ENCODE data around the gene TBXAS1.

TBXAS1 gene

DNA sequence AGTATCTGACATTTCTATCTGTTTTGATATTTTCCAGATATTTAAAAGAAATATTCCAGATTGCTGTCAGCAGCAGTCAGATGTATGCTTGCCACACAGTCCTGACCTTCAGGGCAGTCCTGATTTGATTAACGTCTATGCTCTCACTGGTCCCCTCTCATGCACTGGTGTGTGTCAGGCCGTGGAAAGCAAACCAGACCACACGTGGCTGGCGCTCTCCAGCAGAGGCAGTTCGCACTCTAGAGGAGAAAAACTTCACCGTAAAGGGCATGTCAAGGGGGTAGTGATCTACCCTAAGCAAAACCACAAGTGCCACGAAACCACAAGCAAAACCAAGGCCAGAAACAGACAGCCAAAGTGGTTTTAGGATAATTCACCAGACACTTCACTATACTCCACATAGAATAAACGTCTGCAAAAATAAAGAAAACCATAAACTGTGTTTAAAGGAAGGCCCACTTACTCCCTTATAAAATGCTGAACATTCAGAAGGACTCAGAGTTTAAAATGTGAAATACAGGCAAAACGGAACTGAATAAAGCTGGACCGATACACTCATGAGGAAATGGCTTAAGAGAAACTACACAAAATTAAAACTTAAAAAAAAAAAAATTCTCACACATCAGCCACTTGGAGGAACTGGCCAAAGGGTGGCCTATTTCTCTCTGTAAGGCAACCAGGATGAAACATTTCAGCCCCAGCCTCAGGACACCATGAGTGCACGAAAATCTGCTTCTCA lies 207.3 kb downstream of the TBXAS1 start:
- in situ Hi-C loops (cut with MboI; ENCODE audit: low sequenced_read_pairs) = no loop called here

DNA sequence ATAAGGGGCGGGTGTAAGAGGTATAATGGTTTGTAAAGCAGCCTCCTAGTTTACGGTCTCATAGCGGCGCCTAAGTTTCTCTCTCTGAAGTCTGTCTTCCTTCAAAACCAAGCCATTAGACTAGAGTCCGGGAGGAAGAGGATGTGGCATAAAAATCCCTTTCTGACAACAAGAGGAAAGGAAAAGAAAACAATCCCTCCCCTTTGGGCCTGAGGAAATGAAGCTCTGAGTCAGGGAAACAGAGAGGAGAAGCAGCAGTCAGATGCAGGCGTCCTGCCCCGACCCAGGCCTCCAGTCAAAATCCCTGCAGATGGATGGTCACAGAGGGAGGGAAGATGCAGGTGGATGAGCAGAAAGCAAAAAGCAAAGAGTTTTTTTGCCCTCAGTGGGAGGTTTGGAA lies 210.0 kb downstream of the TBXAS1 start:
- in situ Hi-C loops (cut with MboI; ENCODE audit: low sequenced_read_pairs) = no loop called here

DNA sequence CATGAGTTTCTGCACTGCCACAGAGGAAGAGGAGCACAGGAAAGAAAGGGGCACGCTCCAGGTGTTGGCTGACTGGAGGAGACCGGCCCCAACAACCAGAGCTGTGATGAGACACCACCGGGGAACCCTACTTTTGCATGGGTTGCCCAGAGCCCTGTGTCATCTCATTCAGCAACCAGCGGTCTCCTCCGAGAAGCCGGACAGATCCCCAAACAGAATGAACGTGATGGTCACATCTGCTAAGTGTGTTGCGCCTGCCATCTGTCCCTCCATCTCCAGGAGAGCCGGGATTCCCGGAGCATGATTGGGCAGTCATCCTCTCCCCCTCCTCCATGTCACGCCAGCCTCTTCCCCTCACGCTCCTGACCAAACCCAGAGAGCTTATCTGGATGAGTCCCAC lies 210.8 kb downstream of the TBXAS1 start:
- in situ Hi-C loops (cut with MboI; ENCODE audit: low sequenced_read_pairs) = no loop called here

DNA sequence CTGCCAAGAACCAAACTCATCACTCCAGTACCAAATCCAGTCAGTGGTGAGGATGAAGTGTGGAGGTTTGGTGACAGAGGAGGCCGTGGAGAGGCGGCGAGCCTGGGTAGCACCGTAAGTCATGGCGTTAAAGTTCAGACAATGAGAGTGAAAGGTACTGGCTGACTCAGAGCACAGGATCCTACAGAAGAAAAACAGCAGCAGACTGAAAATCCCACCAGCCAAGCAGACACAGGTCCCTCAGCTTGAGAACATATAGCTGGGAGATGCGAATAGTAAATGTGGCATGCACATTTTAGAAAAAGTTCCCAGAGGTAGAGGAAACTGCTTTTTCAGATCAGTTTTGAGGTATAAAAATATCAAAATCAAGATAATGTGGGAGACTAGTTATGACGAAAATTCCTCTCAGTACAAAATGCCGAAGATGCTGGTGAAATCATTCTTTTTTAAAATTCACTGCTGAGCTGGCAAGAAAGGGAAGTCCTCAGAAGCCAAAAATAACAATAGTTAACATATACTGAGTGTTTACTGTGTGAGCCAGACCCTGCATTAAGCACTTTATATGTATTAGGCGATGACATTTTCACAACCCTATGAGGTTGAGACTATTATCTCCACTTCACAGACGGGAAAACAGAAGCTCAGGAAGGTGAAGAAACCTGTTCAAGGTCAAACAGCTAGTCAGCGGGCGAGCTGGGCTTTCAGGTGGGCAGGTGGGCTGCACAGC lies 212.8 kb downstream of the TBXAS1 start:
- in situ Hi-C loops (cut with MboI; ENCODE audit: low sequenced_read_pairs) = no loop called here

DNA sequence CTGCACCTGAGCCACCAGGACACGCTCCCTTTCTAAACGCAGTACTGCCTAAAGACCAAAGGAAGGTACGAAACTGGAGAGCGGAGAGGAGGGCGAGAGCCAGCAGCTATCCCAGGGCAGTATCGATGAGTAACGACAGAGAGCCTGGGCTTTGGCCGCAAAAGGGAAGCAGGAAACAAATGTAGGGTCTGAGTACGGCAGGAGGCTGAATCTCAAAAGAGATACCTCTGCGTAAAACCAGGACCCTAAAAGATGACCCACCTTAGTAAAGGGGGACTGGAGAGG lies 213.3 kb downstream of the TBXAS1 start:
- in situ Hi-C loops (cut with MboI; ENCODE audit: low sequenced_read_pairs) = no loop called here

DNA sequence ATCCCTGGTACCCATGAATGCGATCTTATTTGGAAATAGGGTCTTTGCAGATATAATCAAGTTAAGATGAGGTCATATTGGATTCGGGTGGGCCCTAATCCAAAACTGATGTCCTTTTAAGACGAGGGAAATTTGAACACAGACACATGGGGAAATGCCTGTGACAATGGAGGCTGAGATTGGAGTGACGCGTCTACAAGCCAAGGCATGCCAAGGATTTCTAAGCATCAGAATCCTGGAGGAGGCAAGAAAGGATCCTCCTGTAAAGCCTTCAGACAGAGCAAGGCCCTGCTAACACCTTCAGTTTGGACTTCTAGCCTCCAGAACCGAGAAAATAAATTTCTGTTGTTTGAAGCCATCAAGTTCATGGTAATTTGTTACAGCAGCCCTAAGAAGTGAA lies 215.2 kb downstream of the TBXAS1 start:
- in situ Hi-C loops (cut with MboI; ENCODE audit: low sequenced_read_pairs) = no loop called here

DNA sequence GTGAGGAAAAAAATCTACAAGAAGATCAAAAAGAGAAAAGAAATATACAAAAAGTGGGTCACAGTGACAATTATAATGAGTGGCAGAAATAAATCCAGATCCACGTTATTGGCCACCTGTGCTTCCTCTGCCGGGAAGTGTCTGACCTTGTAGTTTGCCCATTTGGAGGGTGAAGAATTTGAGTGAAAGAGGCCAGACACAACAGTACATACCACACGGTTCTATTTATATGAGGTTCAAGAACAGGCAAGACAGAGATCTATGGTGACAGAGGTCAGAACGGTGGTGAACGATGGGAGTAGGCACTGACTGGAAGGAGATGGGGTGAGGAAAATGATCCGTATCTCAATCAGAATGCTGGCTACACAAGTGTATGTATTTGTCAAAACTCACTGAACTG lies 216.6 kb downstream of the TBXAS1 start:
- in situ Hi-C loops (cut with MboI; ENCODE audit: low sequenced_read_pairs) = no loop called here

DNA sequence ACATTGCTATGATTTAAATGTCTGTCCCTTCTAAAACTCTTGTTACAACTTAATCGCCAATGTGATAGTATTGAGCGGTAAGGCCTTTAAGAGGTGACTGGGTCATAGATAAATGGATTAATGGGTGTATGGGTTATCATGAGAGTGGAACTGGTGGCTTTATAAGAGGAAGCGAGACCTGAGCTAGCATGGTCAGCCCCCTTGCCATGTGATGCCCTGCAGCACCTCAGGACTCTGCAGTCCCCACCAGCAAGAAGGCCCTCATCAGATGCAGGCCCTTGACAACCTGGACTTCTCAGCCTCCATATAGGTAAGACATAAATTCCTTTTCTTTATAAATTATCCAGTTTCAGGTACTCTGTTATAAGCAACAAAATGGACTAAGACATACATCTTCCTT lies 218.1 kb downstream of the TBXAS1 start:
- in situ Hi-C loops (cut with MboI; ENCODE audit: low sequenced_read_pairs) = no loop called here

DNA sequence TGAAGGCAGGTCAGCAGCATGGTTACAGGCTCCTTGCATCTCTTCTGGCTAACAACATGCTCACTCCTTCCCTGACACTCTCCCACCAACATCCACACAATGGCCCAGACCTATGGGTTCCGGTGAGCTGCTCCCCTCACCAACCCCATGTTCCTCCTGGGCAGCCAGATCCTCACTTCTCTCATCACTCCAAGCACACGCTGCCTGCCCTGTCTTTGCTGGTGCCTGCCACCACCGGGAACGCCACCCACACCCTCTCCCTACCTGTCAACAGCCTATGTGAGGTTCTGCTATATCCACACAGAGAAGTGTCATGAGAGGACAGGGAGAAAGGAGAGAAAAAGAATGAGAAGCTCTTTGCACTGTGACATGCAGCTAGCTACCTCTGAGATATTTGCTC lies 219.1 kb downstream of the TBXAS1 start:
- in situ Hi-C loops (cut with MboI; ENCODE audit: low sequenced_read_pairs) = no loop called here

DNA sequence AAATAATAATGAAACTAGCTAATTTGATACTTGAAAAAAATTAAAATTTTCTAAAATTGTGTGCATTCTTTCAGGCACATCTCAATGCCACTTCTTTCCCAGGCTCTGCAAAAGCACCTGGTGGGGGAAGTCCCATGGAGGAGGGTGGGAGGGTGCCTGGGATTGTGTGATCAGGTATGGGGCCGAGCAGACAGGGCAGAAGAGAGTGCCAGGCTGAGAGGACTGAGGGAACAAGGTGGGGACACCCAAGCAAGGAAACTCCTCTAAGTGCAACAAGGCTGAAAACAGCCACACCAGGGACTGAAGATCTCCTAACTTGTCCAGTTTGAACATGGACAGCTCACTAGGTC lies 219.9 kb downstream of the TBXAS1 start:
- in situ Hi-C loops (cut with MboI; ENCODE audit: low sequenced_read_pairs) = no loop called here

DNA sequence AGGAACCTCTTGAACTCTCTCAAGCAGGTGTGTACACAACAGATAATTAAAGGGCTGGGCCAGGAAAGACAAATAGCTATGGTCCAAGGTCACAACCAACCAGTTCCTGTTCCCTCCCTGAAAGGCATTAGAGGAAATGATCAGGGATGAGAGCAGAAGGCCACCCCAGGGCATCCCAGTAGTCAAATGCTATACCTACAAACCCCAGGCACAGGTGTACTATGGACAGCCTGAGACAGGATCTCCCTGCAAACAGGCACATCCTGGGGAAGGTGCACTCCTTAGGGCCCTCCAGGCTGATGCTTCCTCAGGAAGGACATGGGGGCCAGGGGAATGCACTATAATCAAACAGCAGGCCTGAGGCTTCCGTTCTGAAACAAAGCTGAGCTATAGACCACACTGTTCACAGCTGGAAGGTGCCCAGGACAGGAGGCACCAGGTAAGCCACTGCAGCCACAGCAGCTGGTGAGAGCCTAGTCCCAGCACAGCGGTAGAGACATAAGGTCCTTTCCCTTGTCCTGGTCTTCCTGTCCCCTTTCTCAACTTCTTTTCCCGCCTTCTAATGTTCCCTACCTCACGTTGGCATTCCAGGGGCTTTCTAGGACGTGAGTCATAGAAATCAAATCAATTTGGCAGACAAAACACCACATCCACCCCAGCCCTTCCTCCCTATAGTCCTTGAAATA lies 220.4 kb downstream of the TBXAS1 start:
- in situ Hi-C loops (cut with MboI; ENCODE audit: low sequenced_read_pairs) = no loop called here

DNA sequence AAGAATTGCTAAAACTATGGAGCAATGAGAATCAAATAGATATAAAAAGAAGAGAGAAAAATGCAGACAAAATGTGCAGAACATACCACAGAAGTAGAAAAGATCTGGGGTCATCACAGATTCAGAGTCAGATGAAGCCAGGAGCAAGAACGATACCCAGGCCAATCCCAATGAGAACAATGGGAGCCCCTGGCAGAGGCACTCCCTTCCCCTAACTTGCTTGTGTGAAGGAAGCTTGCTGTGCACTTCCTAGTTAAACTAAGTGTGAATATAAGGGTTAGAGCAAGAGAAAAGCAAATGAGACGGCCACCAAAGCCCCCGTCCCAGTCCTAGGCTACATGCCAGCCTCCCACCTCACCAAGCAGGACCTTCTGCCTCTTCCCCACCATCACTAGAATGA lies 221.0 kb downstream of the TBXAS1 start:
- in situ Hi-C loops (cut with MboI; ENCODE audit: low sequenced_read_pairs) = no loop called here

DNA sequence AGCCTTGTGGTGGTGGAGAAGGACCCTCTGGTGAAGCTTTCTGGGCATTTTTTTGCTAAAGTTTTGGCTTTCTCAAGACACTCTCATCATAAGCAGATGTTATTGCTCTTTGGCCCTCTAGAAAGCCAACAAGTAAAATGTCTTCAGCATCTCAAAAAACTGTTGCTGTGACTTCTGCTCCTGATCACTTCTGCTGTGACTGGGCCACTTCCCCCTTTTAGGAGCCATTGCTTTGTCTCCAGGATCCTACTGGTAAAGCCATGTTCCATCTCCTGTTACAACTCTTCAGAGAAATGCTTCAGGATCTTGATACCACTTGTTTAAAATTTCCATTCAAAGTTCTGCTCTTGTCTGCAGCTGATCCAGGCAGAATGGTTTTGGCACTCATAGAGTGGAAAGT lies 222.8 kb downstream of the TBXAS1 start:
- in situ Hi-C loops (cut with MboI; ENCODE audit: low sequenced_read_pairs) = no loop called here

DNA sequence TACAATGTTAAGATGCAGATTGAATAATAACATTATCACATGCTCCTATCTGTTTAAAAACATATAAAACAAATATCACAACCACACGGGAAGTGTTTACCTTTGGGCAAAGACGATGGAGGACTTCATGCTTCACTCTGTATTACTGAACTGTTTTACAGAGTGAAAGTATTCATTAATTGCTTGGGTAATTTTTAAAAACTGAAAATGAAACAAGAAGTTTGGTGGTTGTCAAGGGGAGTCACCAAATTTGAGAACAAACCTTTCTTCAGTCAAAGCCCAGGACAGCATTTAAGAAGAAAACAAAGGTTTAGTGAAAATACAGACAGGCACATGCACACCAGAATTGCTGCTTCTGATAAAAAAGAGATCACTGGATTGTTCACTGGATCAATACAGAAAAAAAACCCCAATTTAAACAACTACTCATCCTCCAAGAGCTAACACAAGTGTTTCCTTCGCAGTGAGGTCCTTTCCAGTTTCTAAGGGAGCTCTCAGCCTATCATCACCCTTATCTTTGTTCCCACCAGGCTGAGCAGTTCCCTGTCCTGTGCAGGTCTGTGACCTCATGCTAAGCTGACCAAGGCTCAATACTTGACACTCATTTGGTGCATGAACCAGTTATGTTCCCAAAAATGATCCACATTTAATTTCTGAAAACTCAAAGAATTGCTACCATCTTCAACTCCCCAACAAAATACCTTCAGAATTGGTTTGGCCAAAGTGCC lies 224.9 kb downstream of the TBXAS1 start:
- in situ Hi-C loops (cut with MboI; ENCODE audit: low sequenced_read_pairs) = no loop called here

DNA sequence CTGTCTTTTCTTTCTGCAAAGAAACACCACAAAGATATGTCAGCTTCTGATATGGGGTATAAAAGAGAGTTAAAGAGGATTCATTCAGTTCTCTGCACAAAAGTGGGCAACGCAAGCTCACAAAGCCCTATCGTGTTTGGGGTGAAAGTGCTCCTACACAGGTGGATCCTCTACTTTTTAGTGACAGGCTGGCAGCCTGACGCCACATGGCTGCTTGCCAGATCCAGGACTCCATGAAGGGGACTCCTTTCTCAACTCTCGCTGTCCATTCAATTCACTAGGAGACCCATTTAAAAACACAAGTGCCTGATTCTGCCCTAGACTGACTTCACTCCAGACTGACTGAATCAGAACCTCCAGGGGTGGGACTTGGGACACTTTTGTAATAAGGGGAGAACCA lies 225.7 kb downstream of the TBXAS1 start:
- in situ Hi-C loops (cut with MboI; ENCODE audit: low sequenced_read_pairs) = no loop called here

DNA sequence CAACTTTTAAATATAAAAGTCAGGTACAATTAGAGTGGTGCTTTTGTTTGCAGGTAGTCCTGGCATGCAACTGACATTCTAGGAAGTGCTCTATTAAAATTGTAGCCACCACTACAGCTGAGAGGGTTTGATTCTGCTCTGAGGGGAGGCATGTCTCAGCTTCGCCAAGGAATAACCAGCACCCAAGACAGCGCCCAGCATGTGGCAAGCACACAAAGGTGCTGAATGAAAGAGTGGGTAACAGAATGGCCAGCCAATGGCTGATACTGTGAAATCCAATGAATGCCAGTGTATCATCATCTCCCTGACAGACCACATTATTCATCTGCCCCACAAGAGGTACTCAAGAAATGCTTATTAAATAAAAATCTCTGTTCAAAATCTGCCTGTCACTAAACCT lies 226.8 kb downstream of the TBXAS1 start:
- in situ Hi-C loops (cut with MboI; ENCODE audit: low sequenced_read_pairs) = no loop called here

DNA sequence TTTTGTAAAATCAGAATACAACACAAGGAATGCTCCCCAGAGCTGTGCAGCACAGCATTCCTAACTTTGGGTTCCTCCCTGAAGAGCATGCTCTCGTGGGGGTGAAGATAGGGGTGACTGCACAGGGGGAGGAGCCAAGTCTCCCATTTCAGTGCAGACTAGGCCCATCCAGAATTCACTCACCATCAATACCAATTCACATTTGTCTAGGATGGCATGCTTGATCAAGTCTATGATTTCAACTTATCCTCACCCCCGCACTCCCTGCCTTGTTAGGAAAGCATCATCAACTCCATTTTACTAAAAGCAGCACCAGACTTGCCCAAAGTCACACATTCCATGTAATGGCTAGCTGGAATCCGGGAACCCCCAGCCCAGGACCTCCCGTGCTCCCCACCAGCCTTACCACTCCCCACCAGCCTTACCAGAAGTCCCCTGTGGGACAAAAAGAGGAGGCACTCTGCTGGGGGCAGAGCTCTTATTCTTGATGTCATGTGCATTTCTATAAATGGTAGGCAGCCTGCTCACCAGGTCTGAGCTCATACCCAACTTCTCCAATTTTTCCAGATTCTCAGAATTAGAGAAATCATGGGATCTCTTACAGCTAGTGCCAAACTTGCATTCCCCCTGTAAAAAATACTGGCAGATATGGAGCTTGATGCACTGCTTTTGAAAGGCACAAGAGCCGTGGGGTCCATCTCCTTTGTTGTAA lies 227.5 kb downstream of the TBXAS1 start:
- in situ Hi-C loops (cut with MboI; ENCODE audit: low sequenced_read_pairs) = no loop called here

DNA sequence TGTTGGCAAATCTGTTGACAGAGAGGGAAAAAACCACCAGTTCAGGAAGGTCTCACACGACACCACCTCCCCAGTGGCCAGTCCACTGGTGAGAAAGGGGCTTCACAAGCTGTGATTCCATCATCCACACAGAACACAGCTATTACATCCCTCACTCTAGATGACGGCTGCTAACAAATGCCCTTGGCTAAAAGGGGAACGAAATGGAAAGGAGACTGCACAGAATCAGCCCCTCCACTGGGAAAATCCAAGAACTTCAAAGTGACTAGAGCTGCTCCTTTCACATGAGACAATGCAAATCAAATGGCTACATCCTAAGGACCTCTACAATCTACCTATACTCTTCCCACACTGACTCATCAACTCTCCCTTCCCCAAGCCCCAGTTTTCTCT lies 228.1 kb downstream of the TBXAS1 start:
- in situ Hi-C loops (cut with MboI; ENCODE audit: low sequenced_read_pairs) = no loop called here

DNA sequence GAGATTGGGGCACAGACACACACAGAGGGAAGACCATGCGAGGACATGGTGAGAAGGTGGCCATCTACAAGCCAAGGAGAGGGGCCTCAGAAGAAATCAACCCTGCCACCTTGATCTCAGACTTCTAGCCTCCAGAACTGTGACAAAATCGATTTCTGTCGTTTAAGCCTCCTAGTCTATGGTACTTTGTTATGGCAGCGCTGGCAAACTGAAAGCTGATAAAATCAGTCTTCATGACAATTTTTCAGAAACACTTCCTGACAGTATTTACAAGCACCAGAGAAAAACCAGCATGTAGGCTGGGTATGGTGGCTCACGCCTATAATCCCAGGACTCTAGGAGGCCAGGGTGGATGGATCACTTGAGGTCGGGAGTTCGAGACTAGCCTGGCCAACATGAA lies 229.5 kb downstream of the TBXAS1 start:
- in situ Hi-C loops (cut with MboI; ENCODE audit: low sequenced_read_pairs) = no loop called here

DNA sequence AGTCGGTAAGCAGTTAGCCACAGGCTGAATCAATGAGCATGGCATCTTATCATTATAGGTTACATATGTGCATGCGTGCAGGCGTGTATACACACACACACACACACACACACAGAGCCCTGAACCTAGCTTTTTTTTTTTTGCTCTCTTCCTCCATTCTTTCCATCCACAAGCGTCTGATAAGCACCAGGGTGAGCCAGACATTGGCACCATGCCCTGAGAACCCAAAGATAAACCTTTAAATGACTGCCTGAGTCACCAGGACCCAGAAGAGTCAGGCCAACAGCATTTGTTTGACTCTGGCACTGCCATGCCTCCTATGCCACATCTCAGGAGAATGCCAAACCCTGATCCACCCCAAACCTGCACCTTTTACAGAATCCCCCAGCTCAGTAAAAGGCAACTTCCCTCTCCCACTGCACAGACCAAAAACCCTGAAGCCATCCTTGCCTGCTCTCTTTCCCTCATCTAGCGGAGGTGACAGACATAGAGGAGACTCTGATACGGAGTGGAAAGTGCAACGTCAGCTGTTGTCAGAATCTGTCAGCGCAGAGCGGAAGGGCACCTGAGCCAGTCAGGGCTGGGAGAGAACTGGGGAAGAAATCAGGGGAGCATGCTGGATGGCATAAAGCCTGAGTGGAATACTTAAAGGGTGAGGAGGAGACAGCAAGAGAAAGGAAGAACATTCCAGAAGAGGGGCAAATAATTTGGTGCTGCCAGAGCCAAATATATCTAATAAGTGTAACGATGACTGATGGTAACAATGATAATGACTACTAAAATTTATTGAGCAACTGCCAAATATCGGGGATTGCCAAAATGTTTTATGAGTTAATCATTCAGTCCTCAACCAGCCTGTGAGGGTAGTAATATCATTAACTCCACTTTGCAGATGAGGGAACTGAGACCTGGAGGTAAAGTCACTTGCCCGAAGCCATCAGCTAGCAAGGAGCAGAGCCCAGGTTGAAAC lies 230.5 kb downstream of the TBXAS1 start:
- in situ Hi-C loops (cut with MboI; ENCODE audit: low sequenced_read_pairs) = no loop called here
